ENCODE results near the gene TAPT1.

DNA sequence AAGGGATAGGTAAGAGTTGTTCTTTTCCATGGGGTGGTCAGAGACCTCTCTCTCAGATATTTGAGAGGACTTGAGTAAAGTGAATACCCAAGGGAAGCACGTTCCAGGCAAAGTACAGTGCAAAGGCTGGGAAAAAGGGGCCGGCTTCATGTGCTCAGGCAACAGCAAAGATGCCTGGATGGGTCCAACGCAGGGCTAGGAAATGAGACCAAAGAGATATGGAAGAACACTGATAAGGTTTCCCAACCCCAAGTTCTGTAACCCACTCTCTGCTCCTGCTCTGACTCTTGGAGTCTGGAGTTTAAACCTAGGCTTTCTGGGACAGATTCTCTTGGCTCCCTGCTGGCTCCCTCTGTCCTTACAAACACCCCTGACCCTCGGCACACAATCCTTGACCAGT is 106.3 kb downstream of the TAPT1 start:
- TF ChIP-seq, protein P1, sequence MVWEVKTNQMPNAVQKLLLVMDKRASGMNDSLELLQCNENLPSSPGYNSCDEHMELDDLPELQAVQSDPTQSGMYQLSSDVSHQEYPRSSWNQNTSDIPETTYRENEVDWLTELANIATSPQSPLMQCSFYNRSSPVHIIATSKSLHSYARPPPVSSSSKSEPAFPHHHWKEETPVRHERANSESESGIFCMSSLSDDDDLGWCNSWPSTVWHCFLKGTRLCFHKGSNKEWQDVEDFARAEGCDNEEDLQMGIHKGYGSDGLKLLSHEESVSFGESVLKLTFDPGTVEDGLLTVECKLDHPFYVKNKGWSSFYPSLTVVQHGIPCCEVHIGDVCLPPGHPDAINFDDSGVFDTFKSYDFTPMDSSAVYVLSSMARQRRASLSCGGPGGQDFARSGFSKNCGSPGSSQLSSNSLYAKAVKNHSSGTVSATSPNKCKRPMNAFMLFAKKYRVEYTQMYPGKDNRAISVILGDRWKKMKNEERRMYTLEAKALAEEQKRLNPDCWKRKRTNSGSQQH (CRISPR knock-in tag; IDR thresholded peaks at IDR 0.05): no peak
- TF ChIP-seq, protein P2, sequence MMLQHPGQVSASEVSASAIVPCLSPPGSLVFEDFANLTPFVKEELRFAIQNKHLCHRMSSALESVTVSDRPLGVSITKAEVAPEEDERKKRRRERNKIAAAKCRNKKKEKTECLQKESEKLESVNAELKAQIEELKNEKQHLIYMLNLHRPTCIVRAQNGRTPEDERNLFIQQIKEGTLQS (IDR thresholded peaks at IDR 0.05): no peak
- TF ChIP-seq, protein P2 (CRISPR knock-in tag; conservative IDR thresholded peaks at IDR 0.05): no peak
- TF ChIP-seq, protein P3, sequence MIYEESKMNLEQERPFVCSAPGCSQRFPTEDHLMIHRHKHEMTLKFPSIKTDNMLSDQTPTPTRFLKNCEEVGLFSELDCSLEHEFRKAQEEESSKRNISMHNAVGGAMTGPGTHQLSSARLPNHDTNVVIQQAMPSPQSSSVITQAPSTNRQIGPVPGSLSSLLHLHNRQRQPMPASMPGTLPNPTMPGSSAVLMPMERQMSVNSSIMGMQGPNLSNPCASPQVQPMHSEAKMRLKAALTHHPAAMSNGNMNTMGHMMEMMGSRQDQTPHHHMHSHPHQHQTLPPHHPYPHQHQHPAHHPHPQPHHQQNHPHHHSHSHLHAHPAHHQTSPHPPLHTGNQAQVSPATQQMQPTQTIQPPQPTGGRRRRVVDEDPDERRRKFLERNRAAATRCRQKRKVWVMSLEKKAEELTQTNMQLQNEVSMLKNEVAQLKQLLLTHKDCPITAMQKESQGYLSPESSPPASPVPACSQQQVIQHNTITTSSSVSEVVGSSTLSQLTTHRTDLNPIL (CRISPR knock-in tag; IDR thresholded peaks at IDR 0.05): no peak
- TF ChIP-seq ERF (CRISPR knock-in tag; IDR thresholded peaks at IDR 0.05) (no peak), CBFB (CRISPR knock-in tag; IDR thresholded peaks at IDR 0.05) (no peak), TAF1 (IDR thresholded peaks at IDR 0.05; ENCODE audit: control insufficient read depth, extremely low read depth, insufficient read depth, low read length, severe bottlenecking) (no peak), MAZ (CRISPR knock-in tag; conservative IDR thresholded peaks at IDR 0.05 in 1 of 2, IDR thresholded peaks at IDR 0.05 in 1 of 2) (no peak), ZKSCAN3 (CRISPR knock-in tag; IDR thresholded peaks at IDR 0.05) (no peak), POLR2A (conservative IDR thresholded peaks at IDR 0.05) (no peak)
- TF ChIP-seq, protein P4, sequence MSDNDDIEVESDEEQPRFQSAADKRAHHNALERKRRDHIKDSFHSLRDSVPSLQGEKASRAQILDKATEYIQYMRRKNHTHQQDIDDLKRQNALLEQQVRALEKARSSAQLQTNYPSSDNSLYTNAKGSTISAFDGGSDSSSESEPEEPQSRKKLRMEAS (CRISPR knock-in tag; IDR thresholded peaks at IDR 0.05): no peak
- TF ChIP-seq, protein P5, sequence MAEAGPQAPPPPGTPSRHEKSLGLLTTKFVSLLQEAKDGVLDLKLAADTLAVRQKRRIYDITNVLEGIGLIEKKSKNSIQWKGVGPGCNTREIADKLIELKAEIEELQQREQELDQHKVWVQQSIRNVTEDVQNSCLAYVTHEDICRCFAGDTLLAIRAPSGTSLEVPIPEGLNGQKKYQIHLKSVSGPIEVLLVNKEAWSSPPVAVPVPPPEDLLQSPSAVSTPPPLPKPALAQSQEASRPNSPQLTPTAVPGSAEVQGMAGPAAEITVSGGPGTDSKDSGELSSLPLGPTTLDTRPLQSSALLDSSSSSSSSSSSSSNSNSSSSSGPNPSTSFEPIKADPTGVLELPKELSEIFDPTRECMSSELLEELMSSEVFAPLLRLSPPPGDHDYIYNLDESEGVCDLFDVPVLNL (CRISPR knock-in tag; IDR thresholded peaks at IDR 0.05; ENCODE audit: low read depth): no peak

All from K562 (cell line).